HUES6 (cell line): ENCODE data around the gene TSPAN15.

Experiments used
- H3K27ac ChIP-seq: 2 replicates; pipeline ENCODE4 v1.7.0; 2013; ENCODE audit warnings: low read depth, mild to moderate bottlenecking, low read length, inconsistent platforms
- H3K27me3 ChIP-seq: 2 replicates; pipeline ENCODE4 v1.6.1; 2013; ENCODE audit warnings: low read length; ENCODE audit not compliant: control insufficient read depth, insufficient read depth
- H3K36me3 ChIP-seq: 2 replicates; pipeline ENCODE4 v1.6.1; 2013; ENCODE audit warnings: low read length; ENCODE audit not compliant: control insufficient read depth, insufficient read depth
- H3K4me1 ChIP-seq: 2 replicates; pipeline ENCODE4 v1.6.1; 2013; ENCODE audit warnings: low read length; ENCODE audit not compliant: control insufficient read depth, insufficient read depth
- H3K4me3 ChIP-seq: 2 replicates; pipeline ENCODE4 v1.5.1; 2013; ENCODE audit warnings: low read depth, low read length
- H3K9ac ChIP-seq: one replicate; pipeline ENCODE4 v1.6.1; 2013; ENCODE audit warnings: mild to moderate bottlenecking, low read length
- H3K9me3 ChIP-seq: 2 replicates; pipeline ENCODE4 v1.6.1; 2013; ENCODE audit warnings: low read depth, low read length; ENCODE audit not compliant: control insufficient read depth, insufficient read depth

TSPAN15 gene

GRCh38 chr10:69506834-69507713, 55.8 kb downstream of the TSPAN15 start:
- Histone ChIP-seq H3K9me3 (no peaks in the 10 kb centered on the region), H3K4me1 (peaks cover 10% of the 10 kb centered on the region), H3K4me3 (no peak overlapping the region), H3K9ac (no peak overlapping the region), H3K27ac (no peak overlapping the region), H3K27me3 (no peaks in the 10 kb centered on the region), H3K36me3 (no peaks in the 10 kb centered on the region)

GRCh38 chr10:69508738-69509340, 57.6 kb downstream of the TSPAN15 start:
- H3K9me3 ChIP-seq = no peaks in the 10 kb centered on the region
- H3K36me3 ChIP-seq = no peaks in the 10 kb centered on the region
- H3K27ac ChIP-seq = no peak overlapping the region
- H3K4me3 ChIP-seq = no peak overlapping the region
- H3K9ac ChIP-seq = no peak overlapping the region
- H3K27me3 ChIP-seq = no peaks in the 10 kb centered on the region
- H3K4me1 ChIP-seq = peaks cover 10% of the 10 kb centered on the region

- Histone ChIP-seq H3K4me1 (peaks cover 3% of the 10 kb centered on the region; the same call in 1 of the 2 replicates), H3K4me3 (no peak overlapping the region), H3K9me3 (no peaks in the 10 kb centered on the region), H3K27ac (no peak overlapping the region), H3K36me3 (no peaks in the 10 kb centered on the region), H3K27me3 (peaks cover 6% of the 10 kb centered on the region; the same call in 1 of the 2 replicates), H3K9ac (no peak overlapping the region)
These were observed 61.6 kb downstream of the TSPAN15 start for GRCh38 chr10:69512901-69513300.

- Histone ChIP-seq H3K9ac (no peak overlapping the region), H3K36me3 (no peaks in the 10 kb centered on the region), H3K27me3 (peaks cover 8% of the 10 kb centered on the region; the same call in 1 of the 2 replicates), H3K9me3 (no peaks in the 10 kb centered on the region), H3K27ac (no peak overlapping the region), H3K4me1 (peaks cover 3% of the 10 kb centered on the region; the same call in 1 of the 2 replicates), H3K4me3 (no peak overlapping the region)
These were observed 62.4 kb downstream of the TSPAN15 start for GRCh38 chr10:69513617-69514016.

GRCh38 chr10:69515699-69516259, 64.5 kb downstream of the TSPAN15 start:
- no peak overlapping the region for H3K4me3 ChIP-seq
- peaks cover 8% of the 10 kb centered on the region; the same call in 1 of the 2 replicates for H3K27me3 ChIP-seq
- H3K27ac ChIP-seq = no peak overlapping the region
- peaks cover 3% of the 10 kb centered on the region; the same call in 1 of the 2 replicates for H3K4me1 ChIP-seq
- H3K36me3 ChIP-seq = no peaks in the 10 kb centered on the region
- no peak overlapping the region for H3K9ac ChIP-seq
- 0 out of 2 replicates have a peak, but pooled peaks cover under 1% of the 10 kb centered on the region for H3K9me3 ChIP-seq

GRCh38 chr10:69516316-69516715, 65.1 kb downstream of the TSPAN15 start:
- peaks cover 3% of the 10 kb centered on the region; the same call in 1 of the 2 replicates for H3K4me1 ChIP-seq
- no peak overlapping the region for H3K9ac ChIP-seq
- H3K4me3 ChIP-seq = no peak overlapping the region
- peaks cover 8% of the 10 kb centered on the region; the same call in 1 of the 2 replicates for H3K27me3 ChIP-seq
- H3K9me3 ChIP-seq = 0 out of 2 replicates have a peak, but pooled peaks cover 3% of the 10 kb centered on the region
- H3K27ac ChIP-seq = no peak overlapping the region
- no peaks in the 10 kb centered on the region for H3K36me3 ChIP-seq

- no peak overlapping the region for H3K27ac ChIP-seq
- H3K36me3 ChIP-seq = no peaks in the 10 kb centered on the region
- H3K9ac ChIP-seq = no peak overlapping the region
- peaks cover 3% of the 10 kb centered on the region; the same call in 1 of the 2 replicates for H3K4me1 ChIP-seq
- no peak overlapping the region for H3K4me3 ChIP-seq
- peaks cover 8% of the 10 kb centered on the region; the same call in 1 of the 2 replicates for H3K27me3 ChIP-seq
- H3K9me3 ChIP-seq = 0 out of 2 replicates have a peak, but pooled peaks cover 3% of the 10 kb centered on the region
These were observed 65.5 kb downstream of the TSPAN15 start for GRCh38 chr10:69516796-69517195.

GRCh38 chr10:69517271-69517848, 66.1 kb downstream of the TSPAN15 start:
- no peak overlapping the region for H3K27ac ChIP-seq
- H3K27me3 ChIP-seq = peaks cover 8% of the 10 kb centered on the region; the same call in 1 of the 2 replicates
- no peaks in the 10 kb centered on the region for H3K36me3 ChIP-seq
- no peak overlapping the region for H3K4me3 ChIP-seq
- no peak overlapping the region for H3K9ac ChIP-seq
- H3K9me3 ChIP-seq = 0 out of 2 replicates have a peak, but pooled peaks cover 3% of the 10 kb centered on the region
- H3K4me1 ChIP-seq = peaks cover 3% of the 10 kb centered on the region; the same call in 1 of the 2 replicates

- H3K4me1 ChIP-seq = no peaks in the 10 kb centered on the region
- H3K36me3 ChIP-seq = no peaks in the 10 kb centered on the region
- H3K9ac ChIP-seq = no peak overlapping the region
- H3K4me3 ChIP-seq = no peak overlapping the region
- no peak overlapping the region for H3K27ac ChIP-seq
- 0 out of 2 replicates have a peak, but pooled peaks cover 3% of the 10 kb centered on the region for H3K27me3 ChIP-seq
- H3K9me3 ChIP-seq = peaks cover 3% of the 10 kb centered on the region; the same call in 1 of the 2 replicates
These were observed 76.7 kb downstream of the TSPAN15 start for GRCh38 chr10:69527961-69528360.

GRCh38 chr10:69533658-69534057, 82.4 kb downstream of the TSPAN15 start:
- Histone ChIP-seq H3K27me3 (peaks cover 6% of the 10 kb centered on the region; the same call in 1 of the 2 replicates), H3K4me3 (no peak overlapping the region), H3K27ac (no peak overlapping the region), H3K36me3 (no peaks in the 10 kb centered on the region), H3K4me1 (no peaks in the 10 kb centered on the region), H3K9me3 (peaks cover 8% of the 10 kb centered on the region; the same call in 1 of the 2 replicates), H3K9ac (no peak overlapping the region)
